Measurements from ENCODE around the gene MBLAC1.

DNA sequence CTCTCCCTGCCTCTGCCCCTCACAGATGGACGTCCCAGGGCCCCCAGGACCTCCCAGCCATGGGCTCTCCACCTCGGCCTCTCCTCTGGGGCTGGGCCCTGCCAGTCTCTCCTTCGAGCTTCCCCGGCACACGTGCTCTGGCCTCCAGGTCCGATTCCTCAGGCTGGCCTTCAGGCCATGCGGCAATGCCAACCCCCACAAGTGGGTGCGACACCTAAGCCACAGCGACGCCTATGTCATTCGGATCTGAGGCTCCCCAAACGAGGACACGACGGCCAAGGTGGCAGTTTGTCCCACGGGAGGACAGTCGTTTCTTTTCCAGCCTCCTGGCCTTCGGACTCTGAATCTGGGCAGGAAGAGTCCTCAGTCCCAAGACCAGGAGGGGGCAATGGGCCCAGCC lies 20.1 kb upstream of the MBLAC1 start:
- TF ChIP-seq, protein P1, sequence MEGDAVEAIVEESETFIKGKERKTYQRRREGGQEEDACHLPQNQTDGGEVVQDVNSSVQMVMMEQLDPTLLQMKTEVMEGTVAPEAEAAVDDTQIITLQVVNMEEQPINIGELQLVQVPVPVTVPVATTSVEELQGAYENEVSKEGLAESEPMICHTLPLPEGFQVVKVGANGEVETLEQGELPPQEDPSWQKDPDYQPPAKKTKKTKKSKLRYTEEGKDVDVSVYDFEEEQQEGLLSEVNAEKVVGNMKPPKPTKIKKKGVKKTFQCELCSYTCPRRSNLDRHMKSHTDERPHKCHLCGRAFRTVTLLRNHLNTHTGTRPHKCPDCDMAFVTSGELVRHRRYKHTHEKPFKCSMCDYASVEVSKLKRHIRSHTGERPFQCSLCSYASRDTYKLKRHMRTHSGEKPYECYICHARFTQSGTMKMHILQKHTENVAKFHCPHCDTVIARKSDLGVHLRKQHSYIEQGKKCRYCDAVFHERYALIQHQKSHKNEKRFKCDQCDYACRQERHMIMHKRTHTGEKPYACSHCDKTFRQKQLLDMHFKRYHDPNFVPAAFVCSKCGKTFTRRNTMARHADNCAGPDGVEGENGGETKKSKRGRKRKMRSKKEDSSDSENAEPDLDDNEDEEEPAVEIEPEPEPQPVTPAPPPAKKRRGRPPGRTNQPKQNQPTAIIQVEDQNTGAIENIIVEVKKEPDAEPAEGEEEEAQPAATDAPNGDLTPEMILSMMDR (IDR thresholded peaks at IDR 0.05; ENCODE audit: low read depth, low read length) = no peak
- TF ChIP-seq EZH2phosphoT487 (IDR thresholded peaks at IDR 0.05; ENCODE audit: low read depth) = no peak
